HG03060 (cell line): ENCODE measurements around the gene FMC1.
"Not testable (repeated sequence)": the region's sequence is repeated elsewhere in the genome, so short reads cannot be mapped to it uniquely, and the experiment has no call there.

Source experiments
- ATAC-seq: cut with Tn5 transposase; IDR thresholded peaks from one replicate; pipeline ENCODE4 v1.9.1; 2021; ENCODE audit warnings: low read depth, moderate number of reproducible peaks; ENCODE audit not compliant: unreplicated experiment

The FMC1 gene

GRCh38 chr7:139341058-139341775 lies at the start of gene FMC1:
Gene FMC1, plus strand, starts transcription at chr7:139341337. Its CDS starts 48 bp downstream, at chr7:139341385.
- peak; percentile 26 for ATAC-seq

GRCh38 chr7:139292821-139293220 lies 48.3 kb upstream of the FMC1 start:
- ATAC-seq = no peak

GRCh38 chr7:139293534-139293933 lies 47.6 kb upstream of the FMC1 start:
- ATAC-seq = no peak

DNA sequence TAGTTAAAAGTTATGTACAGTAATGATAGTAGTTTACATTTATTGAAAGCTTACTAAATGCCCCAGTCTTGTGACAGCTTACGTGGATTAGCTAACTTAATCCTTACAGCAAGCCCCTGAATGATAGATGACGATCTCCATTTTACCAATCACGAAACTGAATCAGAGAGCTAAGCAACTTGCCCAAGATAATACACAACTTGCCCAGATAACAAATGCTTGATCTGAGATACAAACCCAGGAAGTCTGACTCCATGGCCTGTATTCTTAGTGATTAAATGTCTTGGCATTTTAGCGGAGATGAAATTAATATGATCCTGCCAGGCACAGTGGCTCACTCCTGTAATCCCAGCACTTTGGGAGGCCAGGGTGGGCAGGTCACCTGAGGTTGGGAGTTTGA lies 46.9 kb upstream of the FMC1 start:
- no peak for ATAC-seq

DNA sequence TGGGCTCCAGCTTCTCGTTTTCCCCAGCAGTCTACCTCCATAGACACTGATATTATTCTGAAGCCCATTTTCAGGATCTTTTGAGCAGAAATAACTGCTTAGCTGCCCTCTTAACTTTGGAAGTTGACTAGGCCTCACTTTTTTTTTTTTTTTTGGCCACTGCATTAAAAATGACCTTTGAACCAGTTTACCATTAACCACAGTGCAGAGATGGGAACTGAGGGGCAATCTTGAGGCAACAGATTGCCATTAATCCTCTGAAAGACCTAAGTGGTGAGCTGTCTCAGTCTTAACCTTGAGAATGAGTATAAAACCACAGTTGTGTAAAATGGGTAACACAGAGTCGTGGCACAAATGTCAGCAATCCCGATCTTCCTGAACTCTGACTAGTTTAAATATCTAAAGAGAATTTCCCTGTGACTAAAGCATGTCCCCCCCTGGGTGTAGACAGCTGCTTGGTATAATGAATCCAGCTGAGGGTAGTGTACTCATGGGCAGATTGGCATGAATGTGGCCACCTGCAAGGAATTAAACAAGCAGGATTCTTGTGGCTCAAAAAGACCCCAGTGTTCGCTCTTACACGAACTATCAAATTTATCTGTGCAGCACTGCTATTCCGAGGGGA lies 46.1 kb upstream of the FMC1 start:
- ATAC-seq = no peak

DNA sequence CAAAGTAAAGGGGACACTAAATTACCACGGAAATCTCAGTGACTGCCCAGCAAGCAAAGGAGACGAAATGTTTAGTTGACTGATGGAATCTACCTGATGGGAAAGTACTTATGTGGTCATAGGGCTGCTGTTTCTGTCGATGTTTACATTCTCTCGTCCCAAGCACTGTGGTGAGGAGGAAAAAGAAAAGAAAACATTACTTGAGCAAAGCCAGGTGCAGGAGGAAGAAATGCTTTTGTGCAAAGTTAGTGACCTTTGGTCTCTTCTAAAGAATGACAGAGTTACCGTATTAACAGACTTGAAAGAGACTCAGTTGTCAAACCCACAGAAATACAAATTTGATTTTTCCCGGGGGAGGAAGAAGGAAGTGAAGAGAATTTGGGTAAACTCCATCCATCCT lies 43.3 kb upstream of the FMC1 start:
- ATAC-seq = no peak

DNA sequence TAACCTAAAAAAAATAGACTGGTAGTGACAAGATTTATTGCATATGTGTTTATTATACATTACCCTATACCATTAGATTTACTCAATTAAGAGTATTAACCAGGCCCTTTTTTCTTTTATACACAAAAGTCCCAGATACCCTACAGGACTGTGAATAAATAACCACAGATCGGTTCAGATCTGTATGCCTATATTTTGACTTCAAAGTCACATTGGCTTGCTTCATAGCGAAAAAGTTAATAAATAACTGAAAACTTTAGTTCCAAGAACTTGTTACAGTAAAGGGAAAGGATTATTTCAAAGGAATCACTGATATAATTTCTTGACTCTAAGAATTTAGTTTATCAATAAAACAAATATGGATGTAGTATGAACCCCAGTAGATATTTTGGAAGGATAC lies 41.8 kb upstream of the FMC1 start:
- ATAC-seq = no peak

DNA sequence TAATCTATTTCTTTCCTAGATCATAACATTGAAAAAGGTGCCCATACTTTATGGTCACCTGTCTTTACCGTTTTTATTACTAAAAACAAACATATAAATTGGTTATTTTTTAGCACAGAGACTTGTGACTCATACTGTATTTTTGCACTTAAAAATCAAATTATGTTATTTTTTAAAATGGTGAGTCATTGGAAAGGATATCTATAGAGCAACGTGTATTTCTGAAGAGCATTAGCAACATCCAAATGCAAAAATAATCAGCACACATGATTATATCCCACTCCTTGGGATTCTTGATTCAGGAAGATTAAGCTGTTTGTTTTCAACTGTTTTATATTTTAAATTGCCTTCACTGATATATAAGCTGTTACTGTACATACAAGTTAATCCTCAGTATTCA lies 40.7 kb upstream of the FMC1 start:
- ATAC-seq = no peak

GRCh38 chr7:139304517-139304916 lies 36.6 kb upstream of the FMC1 start:
- ATAC-seq = no peak

GRCh38 chr7:139317939-139318505 lies 23.1 kb upstream of the FMC1 start:
- no peak for ATAC-seq

- no peak for ATAC-seq
These were observed 19.9 kb upstream of the FMC1 start for GRCh38 chr7:139321071-139321745.

DNA sequence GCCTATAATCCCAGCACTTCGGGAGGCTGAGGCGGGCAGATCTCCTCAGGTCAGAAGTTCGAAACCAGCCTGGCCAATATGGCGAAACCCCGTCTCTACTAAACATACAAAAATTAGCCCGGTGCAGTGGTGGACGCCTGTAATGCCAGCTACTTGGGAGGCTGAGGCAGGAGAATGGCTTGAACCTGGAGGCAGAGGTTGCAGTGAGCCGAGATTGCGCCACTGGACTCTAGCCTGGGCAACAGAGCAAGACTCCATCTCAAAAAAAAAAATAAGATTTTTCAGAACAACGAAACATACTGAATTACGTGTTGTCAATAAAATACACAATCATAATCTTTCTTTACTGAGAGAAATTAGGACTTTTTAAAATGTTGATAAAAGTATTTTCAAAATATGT lies 16.4 kb upstream of the FMC1 start:
- ATAC-seq = not testable (repeated sequence)

DNA sequence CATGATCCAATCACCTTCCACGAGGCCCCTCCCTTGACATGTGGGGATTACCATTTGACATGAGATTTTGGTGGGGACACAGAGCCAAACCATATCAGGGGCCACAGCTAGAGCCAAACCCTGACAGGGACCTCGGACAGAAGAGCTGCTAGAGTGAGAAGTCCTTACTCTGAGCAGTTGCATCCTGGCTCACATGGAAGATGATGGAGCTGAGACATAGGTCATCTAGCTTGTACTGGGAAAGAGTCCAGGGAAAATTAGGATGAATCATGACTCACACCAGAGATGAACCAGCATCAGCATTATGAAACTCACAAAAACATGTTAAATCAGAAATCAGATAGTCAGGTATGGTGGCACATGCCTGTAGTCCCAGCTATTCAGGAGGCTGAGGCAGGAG lies 12.8 kb upstream of the FMC1 start:
- ATAC-seq = no peak

DNA sequence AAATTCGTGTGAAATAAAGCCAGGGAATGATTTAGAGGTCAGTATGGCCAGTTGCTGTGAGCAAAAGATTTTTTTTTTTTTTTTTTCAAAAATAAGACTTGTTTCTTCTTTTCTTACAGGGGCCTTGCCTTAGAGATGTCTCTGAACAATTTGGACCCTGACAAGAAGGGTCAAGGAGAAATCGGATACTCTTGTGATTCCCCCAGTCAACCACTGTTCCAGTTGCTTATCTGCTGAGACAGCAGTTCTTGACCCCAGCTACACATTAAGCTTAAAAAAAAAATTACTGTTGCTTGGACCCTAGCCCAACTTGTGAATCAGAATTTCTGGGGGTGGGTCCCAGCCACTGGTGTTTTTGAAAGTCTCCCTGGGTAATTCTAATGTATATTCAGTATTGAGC lies 12.0 kb upstream of the FMC1 start:
- ATAC-seq = no peak

GRCh38 chr7:139330333-139331030 lies 10.7 kb upstream of the FMC1 start:
- no peak for ATAC-seq

DNA sequence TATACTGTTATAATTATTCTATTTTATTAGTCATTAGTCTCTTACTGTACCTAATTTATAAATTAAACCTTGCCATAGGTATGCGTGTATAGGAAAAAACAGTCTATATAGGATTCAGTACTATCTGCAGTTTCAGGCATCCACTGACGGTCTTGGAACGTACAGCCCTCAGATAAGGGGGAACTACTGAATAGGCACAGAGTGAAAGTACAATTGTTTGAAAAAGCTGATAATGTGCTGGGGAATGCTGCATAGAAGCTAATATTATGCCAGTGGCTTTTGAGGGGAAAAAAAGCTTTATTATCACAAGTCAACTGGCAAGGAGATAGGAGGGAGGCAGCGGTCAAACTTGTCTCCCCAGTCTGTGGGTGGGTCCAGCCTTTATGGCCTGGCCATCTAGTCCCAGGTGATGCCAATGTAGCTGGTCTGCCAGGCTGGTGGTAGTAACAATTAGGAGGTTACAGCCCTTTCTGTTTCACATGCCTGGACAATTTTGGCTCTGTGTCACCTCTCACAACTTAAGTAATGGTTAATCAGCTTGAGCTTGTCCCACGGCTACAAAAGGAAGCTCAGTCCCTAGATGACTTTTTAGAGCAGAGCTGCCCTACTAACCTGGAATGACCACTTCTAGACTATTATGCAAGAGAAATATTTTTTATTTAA lies 8.3 kb upstream of the FMC1 start:
- no peak for ATAC-seq

DNA sequence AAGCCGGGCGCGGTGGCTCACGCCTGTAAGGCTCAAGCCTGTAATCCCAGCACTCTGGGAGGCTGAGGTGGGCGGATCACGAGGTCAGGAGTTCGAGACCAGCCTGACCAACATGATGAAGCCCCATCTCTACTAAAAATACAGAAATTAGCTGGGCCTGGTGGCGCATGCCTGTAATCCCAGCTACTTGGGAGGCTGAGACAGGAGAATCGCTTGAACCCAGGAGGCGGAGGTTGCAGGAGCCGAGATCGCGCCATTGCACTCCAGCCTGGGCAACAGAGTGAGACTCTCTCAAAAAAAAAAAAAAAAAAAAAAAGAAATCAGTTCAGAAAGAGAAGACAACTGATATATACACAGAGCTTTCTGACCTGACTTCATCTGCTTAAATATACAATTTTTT lies 7.7 kb upstream of the FMC1 start:
- not testable (repeated sequence) for ATAC-seq

- ATAC-seq = no peak
These were observed 6.6 kb upstream of the FMC1 start for GRCh38 chr7:139334399-139335150.

DNA sequence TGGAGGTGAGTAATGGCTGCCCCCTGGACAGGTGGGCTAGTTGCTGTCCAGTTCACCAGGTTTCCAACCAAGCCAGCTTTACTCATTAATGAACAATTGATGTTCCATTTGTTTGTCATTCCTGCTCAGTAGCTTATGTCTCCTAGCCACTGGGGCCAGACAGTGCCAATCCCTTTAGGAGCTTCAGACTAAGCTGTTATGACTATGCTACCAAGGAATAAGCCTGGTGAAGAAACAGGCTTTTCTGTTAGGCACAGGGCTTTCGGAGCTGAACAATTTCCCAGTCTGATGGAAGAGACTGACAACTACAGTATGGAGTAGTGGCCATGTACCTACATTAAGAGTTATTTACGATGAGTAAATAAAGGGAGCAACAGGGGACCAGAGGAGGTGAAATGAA lies 2.1 kb upstream of the FMC1 start:
- no peak for ATAC-seq

DNA sequence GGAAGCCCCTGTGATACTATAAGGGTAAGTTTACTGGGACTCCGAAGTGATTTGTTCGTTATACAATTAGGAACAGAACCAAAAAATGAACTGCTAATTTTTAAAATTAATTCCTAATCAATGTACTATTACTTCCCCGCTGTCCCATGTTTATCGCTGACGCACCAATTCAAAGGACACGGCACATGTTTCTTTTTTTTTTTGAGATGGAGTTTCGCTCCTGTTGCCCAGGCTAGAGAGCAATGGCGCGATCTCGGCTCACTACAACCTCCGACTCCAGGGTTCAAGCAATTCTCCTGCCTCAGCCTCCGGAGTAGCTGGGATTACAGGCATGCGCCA lies 1.5 kb upstream of the FMC1 start:
- ATAC-seq = no peak
